Large intestine (tissue), 3 donors: Measurements from ENCODE around the gene FRY. TPM values are rescaled to one million over a fixed set of nuclear protein-coding genes. Genes with fewer than 3 reads are reported as not detected.

Experiments used
- DNase-seq, 2 donors: peaks; one replicate each; pipeline versions ENCODE4 v3.0.0 to v3.0.0-alpha.2; 2013
- H3K27ac ChIP-seq: one replicate; pipeline ENCODE4 v1.5.1; 2013; ENCODE audit warnings: low read length
- H3K27me3 ChIP-seq: 2 replicates; pipeline ENCODE4 v1.6.1; 2013; ENCODE audit warnings: low read length; ENCODE audit not compliant: control insufficient read depth, insufficient read depth
- H3K36me3 ChIP-seq: 2 replicates; pipeline ENCODE4 v1.6.1; 2013; ENCODE audit warnings: low read length; ENCODE audit not compliant: control insufficient read depth, insufficient read depth
- H3K4me1 ChIP-seq: one replicate; pipeline ENCODE4 v1.6.1; 2013; ENCODE audit warnings: low read length; ENCODE audit not compliant: control insufficient read depth, insufficient read depth
- H3K4me3 ChIP-seq: one replicate; pipeline ENCODE4 v1.5.1; 2013; ENCODE audit warnings: low read length
- H3K9me3 ChIP-seq: one replicate; pipeline ENCODE4 v1.6.1; 2013; ENCODE audit warnings: mild to moderate bottlenecking, low read depth, low read length, moderate library complexity; ENCODE audit not compliant: control insufficient read depth
- WGBS: methylation state at CpG from one replicate; pipeline ENCODE4 v1.1.5; 2013; ENCODE audit warnings: low lambda C conversion rate; ENCODE audit not compliant: insufficient coverage; 5-methylcytosine and 5-hydroxymethylcytosine counted together
- polyA plus RNA-seq: library from polyadenylated mRNA; unstranded; fragments of 120-200 nt; gene quantifications from one replicate; pipeline ENCODE4 v1.2.1, GENCODE V29; 2013

The FRY gene
- polyA plus RNA-seq, 1 donor: 12.4 TPM

DNA sequence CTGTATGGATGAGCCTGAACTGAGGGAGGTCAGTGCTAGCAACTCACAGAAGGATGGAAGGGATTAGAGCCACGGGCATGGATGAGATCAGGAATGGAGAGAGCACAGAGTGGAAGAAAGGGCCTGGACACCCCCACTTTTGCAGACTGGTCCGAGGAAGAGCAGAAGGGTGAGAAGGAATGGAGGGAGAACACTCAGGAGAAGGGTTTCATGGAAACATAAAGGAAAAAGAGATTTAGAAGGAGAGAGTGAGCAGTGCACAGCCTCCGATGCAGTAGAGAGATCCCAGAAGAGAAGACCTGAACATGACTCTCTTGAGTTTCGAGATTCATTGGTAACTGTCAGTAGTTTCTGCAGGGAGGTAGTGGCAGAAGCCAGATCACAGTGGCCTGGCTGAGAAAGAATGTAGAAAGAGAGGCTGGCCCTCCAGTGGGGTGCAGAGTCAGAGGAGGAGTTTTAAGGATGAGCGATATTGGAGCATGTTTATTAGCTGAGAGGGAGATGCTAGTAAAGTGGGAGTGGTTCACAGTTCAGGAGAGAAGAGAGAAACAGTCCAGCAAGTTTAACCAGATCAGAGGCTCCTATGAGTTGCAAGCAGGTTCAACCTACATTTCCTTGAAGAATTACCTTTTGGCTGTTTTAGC, 174.6 kb downstream of the FRY start:
- WGBS: 82% methylated on average over 2 of the region's 5 CpGs
- no peak overlapping the region for H3K27ac ChIP-seq
- H3K4me1 ChIP-seq: no peaks in the 10 kb centered on the region
- no peak for DNase-seq
- H3K9me3 ChIP-seq: no peaks in the 10 kb centered on the region
- peaks cover 6% of the 10 kb centered on the region for H3K36me3 ChIP-seq
- no peak overlapping the region for H3K4me3 ChIP-seq
- H3K27me3 ChIP-seq: no peaks in the 10 kb centered on the region

DNA sequence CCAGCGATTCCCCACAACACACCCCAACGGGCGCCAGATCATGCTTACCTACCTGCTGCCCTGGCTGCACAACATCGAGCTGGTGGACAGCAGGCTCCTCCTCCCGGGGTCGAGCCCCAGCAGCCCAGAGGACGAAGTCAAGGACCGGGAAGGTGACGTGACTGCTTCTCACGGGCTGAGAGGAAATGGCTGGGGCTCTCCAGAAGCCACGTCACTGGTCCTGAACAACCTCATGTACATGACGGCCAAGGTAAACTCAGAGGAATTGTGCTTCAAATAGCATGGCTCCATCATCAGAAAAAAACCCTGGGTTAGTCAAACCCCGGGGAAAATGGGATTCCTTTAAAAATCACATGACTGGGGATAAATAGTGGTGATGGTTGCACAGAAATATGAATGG, 177.3 kb downstream of the FRY start:
- peaks cover 6% of the 10 kb centered on the region for H3K36me3 ChIP-seq
- no peak overlapping the region for H3K4me3 ChIP-seq
- H3K9me3 ChIP-seq: no peaks in the 10 kb centered on the region
- H3K27ac ChIP-seq: no peak overlapping the region
- no peaks in the 10 kb centered on the region for H3K27me3 ChIP-seq
- no peaks in the 10 kb centered on the region for H3K4me1 ChIP-seq
- WGBS: 80% methylated on average over 1 of the region's 13 CpGs
- no peak for DNase-seq

DNA sequence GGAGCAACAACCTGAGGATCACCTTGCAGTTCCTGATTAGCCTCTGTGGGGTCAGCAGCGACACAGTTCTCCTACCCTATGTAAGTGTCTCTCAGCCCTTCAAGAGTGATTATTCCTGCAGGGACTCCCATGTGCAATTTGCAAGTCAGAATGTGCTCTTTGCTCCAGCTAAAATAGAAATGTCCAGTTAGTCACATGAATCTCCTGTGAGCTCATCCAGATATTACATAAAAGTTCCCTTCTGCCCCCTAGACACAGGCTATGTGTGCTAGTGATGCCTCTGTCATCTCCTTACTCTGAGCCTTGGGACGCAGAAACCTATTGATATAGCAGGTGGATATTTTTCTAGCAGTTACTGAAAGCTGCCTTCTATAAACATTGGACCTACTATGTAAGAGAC, 178.1 kb downstream of the FRY start:
- no peaks in the 10 kb centered on the region for H3K9me3 ChIP-seq
- H3K4me1 ChIP-seq: no peaks in the 10 kb centered on the region
- H3K27ac ChIP-seq: no peak overlapping the region
- peaks cover 6% of the 10 kb centered on the region for H3K36me3 ChIP-seq
- H3K4me3 ChIP-seq: no peak overlapping the region
- H3K27me3 ChIP-seq: no peaks in the 10 kb centered on the region
- WGBS: no CpG with 5 or more reads among the region's 2 CpGs
- DNase-seq: no peak

DNA sequence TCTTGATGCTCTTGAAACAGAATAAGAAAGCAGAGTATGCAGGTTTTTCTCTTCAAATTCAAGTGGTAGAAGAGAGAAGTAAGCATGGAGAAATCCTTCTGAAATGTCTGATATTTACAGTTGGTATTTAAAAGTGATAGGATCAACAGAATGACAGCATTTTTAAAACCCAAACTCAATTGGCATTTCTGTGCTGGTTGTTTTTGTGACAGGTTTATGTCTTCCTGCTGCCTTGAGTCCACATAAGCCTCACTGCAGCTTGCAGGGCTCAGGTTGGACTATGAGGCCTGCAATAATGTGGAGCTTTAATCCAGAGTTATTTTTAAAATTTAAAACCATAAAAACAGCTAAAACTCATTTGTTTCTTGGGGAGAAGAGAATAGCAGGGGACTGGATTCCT, 178.5 kb downstream of the FRY start:
- no peaks in the 10 kb centered on the region for H3K4me1 ChIP-seq
- H3K27ac ChIP-seq: no peak overlapping the region
- peaks cover 6% of the 10 kb centered on the region for H3K36me3 ChIP-seq
- DNase-seq: no peak
- H3K9me3 ChIP-seq: no peaks in the 10 kb centered on the region
- H3K27me3 ChIP-seq: no peaks in the 10 kb centered on the region
- H3K4me3 ChIP-seq: no peak overlapping the region

DNA sequence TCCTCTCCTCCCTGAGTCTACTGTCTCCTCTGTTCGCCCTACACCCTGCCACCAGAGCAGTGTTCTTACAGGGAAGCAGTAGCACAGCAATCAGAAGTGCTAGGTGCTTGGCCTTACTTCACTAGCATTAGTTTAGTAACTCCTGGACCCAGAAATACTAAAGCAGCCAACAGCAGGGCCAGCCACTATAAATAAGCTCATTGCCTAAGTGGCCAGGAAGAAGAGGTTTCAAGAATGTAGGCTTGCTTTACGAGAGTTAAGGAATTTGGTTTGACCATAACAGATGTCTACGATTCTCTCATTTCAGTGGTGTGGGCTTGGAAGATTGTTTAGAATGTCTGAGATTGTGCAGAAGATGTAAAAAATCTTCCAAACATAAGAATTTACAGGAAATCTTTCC, 180.2 kb downstream of the FRY start:
- Histone ChIP-seq H3K9me3 (no peaks in the 10 kb centered on the region), H3K4me3 (no peak overlapping the region), H3K27me3 (no peaks in the 10 kb centered on the region), H3K27ac (no peak overlapping the region), H3K36me3 (peaks cover 6% of the 10 kb centered on the region), H3K4me1 (no peaks in the 10 kb centered on the region)
- WGBS: 67% methylated on average over 1 of the region's 3 CpGs
- peak in 1 of 2 donors; percentile 3 for DNase-seq

DNA sequence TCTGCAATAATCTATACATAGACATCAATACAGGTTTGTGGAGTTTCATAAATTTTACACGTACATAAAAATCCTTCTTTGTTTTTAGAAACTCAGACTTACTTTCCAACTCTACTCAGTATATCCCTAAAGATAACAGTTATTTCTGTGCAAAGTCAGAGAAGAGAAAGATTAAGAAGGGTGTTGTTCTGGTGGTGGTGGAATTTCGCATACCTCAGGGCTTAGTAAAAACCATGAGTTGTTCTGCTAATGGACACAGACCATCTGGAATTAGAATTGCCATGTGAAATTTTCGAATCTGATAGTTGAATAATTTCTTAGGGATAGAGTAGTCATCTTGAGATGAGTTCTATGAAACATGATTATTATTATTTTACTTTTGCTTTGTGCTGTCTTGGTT, 180.8 kb downstream of the FRY start:
- DNase-seq: no peak
- Histone ChIP-seq H3K36me3 (peaks cover 6% of the 10 kb centered on the region), H3K27me3 (no peaks in the 10 kb centered on the region)

DNA sequence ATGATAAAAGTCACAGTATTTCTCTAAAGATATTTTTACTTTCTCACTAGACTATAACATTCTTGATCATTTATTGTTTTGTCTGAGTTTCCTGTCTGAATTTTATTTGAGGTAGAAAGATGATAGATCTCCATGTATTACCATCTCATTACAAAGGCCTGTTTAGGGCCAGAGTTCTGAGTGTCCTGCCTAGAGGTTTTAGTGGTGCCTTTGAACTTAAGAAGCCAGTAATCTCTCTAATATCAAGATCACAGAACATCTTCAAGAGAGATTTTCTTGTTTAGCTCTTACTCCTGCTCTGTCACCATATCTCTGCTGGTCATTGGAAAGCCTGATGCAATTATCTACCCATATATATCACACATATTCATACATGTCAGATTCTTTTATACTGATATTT, 182.1 kb downstream of the FRY start:
- H3K4me3 ChIP-seq: no peak overlapping the region
- DNase-seq: no peak
- no peaks in the 10 kb centered on the region for H3K9me3 ChIP-seq
- H3K27ac ChIP-seq: no peak overlapping the region
- no peaks in the 10 kb centered on the region for H3K27me3 ChIP-seq
- no peaks in the 10 kb centered on the region for H3K4me1 ChIP-seq
- H3K36me3 ChIP-seq: peaks cover 6% of the 10 kb centered on the region

More for the DNA sequence above, 180.8 kb downstream of the FRY start:
- 93% methylated on average over 2 of the region's 3 CpGs for WGBS
- Histone ChIP-seq H3K4me1 (no peaks in the 10 kb centered on the region), H3K9me3 (no peaks in the 10 kb centered on the region), H3K4me3 (no peak overlapping the region), H3K27ac (no peak overlapping the region)

DNA sequence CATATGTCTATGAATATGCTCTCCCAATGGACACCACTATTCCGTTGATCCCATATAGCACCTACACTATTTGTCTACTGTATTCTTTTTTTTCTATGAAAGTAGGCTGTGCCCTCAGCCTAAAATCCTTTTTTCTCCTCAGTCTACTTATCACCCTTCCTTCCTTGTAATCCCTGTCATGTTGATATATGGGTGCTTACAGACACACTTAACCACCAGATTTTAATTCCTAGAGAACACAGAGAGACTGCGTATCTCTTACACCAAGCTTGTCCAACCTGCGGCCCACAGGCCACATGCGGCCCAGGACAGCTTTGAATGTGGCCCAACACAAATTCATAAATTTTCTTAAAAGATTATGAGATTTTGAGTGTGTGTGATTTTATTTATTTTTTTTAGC, 182.5 kb downstream of the FRY start:
- 100% methylated on average over 1 of the region's 4 CpGs for WGBS
- H3K27ac ChIP-seq: no peak overlapping the region
- no peaks in the 10 kb centered on the region for H3K9me3 ChIP-seq
- H3K4me1 ChIP-seq: no peaks in the 10 kb centered on the region
- no peaks in the 10 kb centered on the region for H3K27me3 ChIP-seq
- no peak for DNase-seq
- H3K4me3 ChIP-seq: no peak overlapping the region
- H3K36me3 ChIP-seq: peaks cover 4% of the 10 kb centered on the region

DNA sequence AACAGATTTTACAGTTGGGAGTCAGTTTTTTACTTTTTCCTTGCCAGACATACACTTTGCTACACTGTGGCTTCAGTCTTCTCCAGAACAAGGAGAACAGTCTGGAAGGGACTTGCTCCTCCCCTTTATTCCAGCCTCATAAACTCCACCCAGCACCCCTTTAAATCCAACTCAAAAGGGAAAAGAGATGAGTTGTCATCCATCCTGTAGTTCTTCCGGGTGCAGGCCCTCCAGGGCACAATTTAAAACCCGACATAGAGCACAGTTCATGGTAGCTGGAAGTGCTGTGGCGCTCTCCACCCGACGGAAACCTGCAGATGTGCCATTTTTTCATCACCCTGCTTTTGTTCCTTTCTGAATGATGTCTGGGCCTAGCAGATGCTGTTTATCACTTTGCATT, 184.7 kb downstream of the FRY start:
- no peaks in the 10 kb centered on the region for H3K4me1 ChIP-seq
- H3K4me3 ChIP-seq: no peak overlapping the region
- DNase-seq: no peak
- no peak overlapping the region for H3K27ac ChIP-seq
- H3K9me3 ChIP-seq: no peaks in the 10 kb centered on the region
- no peaks in the 10 kb centered on the region for H3K27me3 ChIP-seq
- H3K36me3 ChIP-seq: no peaks in the 10 kb centered on the region
- WGBS: no CpG with 5 or more reads among the region's 5 CpGs

DNA sequence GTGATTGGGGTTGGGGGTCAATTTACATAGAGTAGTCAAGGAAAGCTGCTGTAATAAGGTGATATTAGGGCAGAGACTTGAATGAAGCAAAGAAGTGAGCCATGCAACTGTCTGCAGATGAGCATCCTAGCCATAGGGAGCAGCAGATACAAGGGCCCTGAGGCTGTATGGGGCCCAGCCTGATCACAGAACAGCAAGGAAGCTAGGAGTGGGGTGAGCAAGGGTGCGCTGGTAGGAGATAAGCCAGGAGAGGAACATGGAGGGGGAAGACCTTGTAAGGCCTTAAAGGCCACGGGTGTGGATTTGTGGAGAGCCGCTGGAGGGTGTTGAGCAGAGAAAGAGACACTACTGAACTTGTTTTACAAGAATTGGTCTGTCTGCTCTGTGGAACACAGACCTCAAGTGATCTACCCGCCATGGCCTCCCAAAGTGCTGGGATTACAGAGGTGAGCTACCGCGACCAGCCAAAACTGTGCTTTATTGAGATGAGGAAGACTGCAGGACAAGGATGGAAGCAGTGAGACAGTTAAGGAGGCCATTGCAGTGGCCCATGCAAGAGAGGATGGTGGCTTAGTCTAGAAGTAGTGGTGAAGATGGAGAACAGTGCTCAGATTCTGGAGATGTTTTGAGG, 190.6 kb downstream of the FRY start:
- Histone ChIP-seq H3K36me3 (no peaks in the 10 kb centered on the region), H3K27ac (no peak overlapping the region), H3K4me3 (no peak overlapping the region), H3K4me1 (no peaks in the 10 kb centered on the region), H3K27me3 (no peaks in the 10 kb centered on the region), H3K9me3 (no peaks in the 10 kb centered on the region)
- WGBS: no CpG with 5 or more reads among the region's 6 CpGs
- no peak for DNase-seq

DNA sequence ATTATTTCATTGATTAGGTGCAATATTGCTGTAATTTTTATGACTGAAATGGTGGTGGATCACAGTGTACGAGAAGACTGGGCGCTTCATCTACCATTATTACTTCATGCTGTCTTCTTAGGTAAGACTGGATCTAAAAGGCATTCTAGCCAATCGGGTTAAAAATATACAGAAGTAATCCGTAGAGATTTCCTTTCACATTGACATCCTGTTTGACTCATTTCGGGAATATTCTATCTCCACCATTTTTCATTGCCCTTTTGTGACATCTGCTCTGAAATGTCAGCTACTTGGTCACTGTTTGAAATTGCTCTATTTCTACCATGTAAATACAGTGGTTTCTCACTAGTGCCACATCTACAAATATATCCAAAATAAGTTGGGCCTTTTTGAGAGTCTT, 193.3 kb downstream of the FRY start:
- Histone ChIP-seq H3K9me3 (no peaks in the 10 kb centered on the region), H3K4me1 (no peaks in the 10 kb centered on the region), H3K36me3 (no peaks in the 10 kb centered on the region), H3K27ac (no peak overlapping the region), H3K27me3 (no peaks in the 10 kb centered on the region), H3K4me3 (no peak overlapping the region)
- 100% methylated on average over 1 of the region's 5 CpGs for WGBS
- DNase-seq: no peak
